Effector memory CD8-positive, alpha-beta T cell (primary cell): ENCODE results near the gene MXD4.

Source experiments
- ATAC-seq: fragments of 150-1000 bp; cut with Tn5 transposase; replicated peaks from 2 replicates; pipeline ENCODE4 v1.10.0; 2021; ENCODE audit warnings: mild to moderate bottlenecking, moderate library complexity
- DNase-seq, 3 experiments: peaks; one replicate each; pipeline ENCODE4 v3.0.0; 2021
- H3K27ac Mint-ChIP-seq, 2 donors: one replicate each; pipeline ENCODE4 v1.8.0; 2022; ENCODE audit warnings: mild to moderate bottlenecking in 2 of 2, mixed read lengths in 2 of 2, moderate library complexity in 2 of 2
- H3K27me3 Mint-ChIP-seq, 2 donors: one replicate each; pipeline ENCODE4 v1.8.0; 2022; ENCODE audit warnings: mixed read lengths in 2 of 2
- H3K36me3 Mint-ChIP-seq: one replicate; pipeline ENCODE4 v1.8.0; 2022; ENCODE audit warnings: mild to moderate bottlenecking, moderate library complexity, mixed read lengths; ENCODE audit not compliant: insufficient read depth
- H3K4me1 Mint-ChIP-seq, 2 donors: one replicate each; pipeline ENCODE4 v1.8.0; 2022; ENCODE audit warnings: low read depth in 2 of 2, mixed read lengths in 2 of 2
- H3K4me3 Mint-ChIP-seq, 2 donors: one replicate each; pipeline ENCODE4 v1.8.0; 2022; ENCODE audit warnings: mild to moderate bottlenecking in 2 of 2, mixed read lengths in 2 of 2, moderate library complexity in 2 of 2
- H3K9me3 Mint-ChIP-seq, 2 donors: one replicate each; pipeline ENCODE4 v1.8.0; 2022; ENCODE audit warnings: mixed read lengths in 2 of 2
- total RNA-seq, 9 experiments: gene quantifications; one replicate each; lab custom pipeline; 2026; lab: John Stamatoyannopoulos, UW

Gene MXD4, protein sequence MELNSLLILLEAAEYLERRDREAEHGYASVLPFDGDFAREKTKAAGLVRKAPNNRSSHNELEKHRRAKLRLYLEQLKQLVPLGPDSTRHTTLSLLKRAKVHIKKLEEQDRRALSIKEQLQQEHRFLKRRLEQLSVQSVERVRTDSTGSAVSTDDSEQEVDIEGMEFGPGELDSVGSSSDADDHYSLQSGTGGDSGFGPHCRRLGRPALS
- 15.5 to 166 (median 101) reads per million in 9 experiments for total RNA-seq

GRCh38 chr4:2261853-2262144 is at the start of gene MXD4:
Gene MXD4, minus strand, starts transcription at chr4:2262109. Its CDS starts 129 bp downstream, at chr4:2261980.
- Mint-ChIP-seq H3K27ac (peak within 1 kb of the TSS; percentile 67 to 86), H3K4me1 (peaks cover 4 to 8% of the 10 kb centered on the region in 2 donors), H3K9me3 (no peaks in the 10 kb centered on the region), H3K27me3 (no peaks in the 10 kb centered on the region), H3K36me3 (peaks cover 64% of the 10 kb centered on the region), H3K4me3 (peak within 1 kb of the TSS; percentile 72)
- ATAC-seq = peak; percentile 0
- DNase-seq = no peak

- DNase-seq = no peak
- H3K4me3 Mint-ChIP-seq = no peak overlapping the region
- no peaks in the 10 kb centered on the region for H3K9me3 Mint-ChIP-seq
- H3K36me3 Mint-ChIP-seq = peaks cover 6% of the 10 kb centered on the region
- ATAC-seq = no peak
- peaks cover 1 to 9% of the 10 kb centered on the region in 2 donors for H3K4me1 Mint-ChIP-seq
- no peaks in the 10 kb centered on the region for H3K27me3 Mint-ChIP-seq
- peak overlapping the region in 1 of 2 donors; percentile 59 for H3K27ac Mint-ChIP-seq
These were observed 45.0 kb upstream of the MXD4 start for GRCh38 chr4:2306773-2307410.

DNA sequence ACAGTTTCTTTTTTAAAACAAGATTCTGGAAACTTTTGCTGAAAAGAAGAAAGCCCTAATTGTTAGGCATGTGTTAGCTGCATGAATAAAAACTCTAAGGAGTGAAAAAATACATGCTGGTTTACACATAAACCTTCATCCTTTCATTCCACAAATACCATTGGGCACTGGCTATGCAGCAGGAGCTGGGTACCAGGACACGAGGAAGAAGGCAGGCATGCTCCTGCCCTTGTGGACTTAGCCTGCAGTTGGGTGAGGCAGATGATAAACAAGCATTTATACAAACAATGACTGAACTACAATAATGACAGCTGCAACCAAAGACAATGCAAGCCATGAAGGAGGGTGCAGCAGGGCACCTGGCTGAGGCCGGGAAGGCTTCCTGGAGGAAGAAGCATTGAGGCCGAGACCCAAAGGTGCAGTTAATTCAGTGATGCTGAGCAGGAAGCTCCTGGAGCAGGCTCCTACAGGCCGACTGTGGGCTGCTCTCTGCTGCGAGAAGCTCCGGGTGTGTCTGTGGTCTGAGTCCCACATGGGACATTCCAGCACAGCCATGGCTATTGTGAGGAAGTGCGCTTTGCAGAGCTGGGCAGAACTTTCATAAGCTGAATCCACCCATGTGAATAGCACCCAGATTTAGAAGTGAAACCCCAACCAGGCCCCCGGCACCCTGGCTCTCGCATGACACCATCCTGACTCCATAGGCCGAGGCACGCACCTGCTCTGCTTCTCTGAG is 44.0 kb upstream of the MXD4 start:
- Mint-ChIP-seq H3K27me3 (no peaks in the 10 kb centered on the region), H3K9me3 (no peaks in the 10 kb centered on the region), H3K27ac (no peak overlapping the region), H3K4me3 (no peak overlapping the region), H3K4me1 (peaks cover 1 to 9% of the 10 kb centered on the region in 2 donors), H3K36me3 (peaks cover 6% of the 10 kb centered on the region)
- no peak for DNase-seq
- no peak for ATAC-seq

- no peaks in the 10 kb centered on the region for H3K27me3 Mint-ChIP-seq
- H3K4me1 Mint-ChIP-seq = peaks cover 1 to 11% of the 10 kb centered on the region in 2 donors
- peak overlapping the region in 1 of 2 donors; percentile 59 for H3K27ac Mint-ChIP-seq
- no peak for ATAC-seq
- H3K36me3 Mint-ChIP-seq = peaks cover under 1% of the 10 kb centered on the region
- no peak for DNase-seq
- H3K4me3 Mint-ChIP-seq = no peak overlapping the region
- H3K9me3 Mint-ChIP-seq = no peaks in the 10 kb centered on the region
These were observed 43.1 kb upstream of the MXD4 start for GRCh38 chr4:2304877-2305561.

DNA sequence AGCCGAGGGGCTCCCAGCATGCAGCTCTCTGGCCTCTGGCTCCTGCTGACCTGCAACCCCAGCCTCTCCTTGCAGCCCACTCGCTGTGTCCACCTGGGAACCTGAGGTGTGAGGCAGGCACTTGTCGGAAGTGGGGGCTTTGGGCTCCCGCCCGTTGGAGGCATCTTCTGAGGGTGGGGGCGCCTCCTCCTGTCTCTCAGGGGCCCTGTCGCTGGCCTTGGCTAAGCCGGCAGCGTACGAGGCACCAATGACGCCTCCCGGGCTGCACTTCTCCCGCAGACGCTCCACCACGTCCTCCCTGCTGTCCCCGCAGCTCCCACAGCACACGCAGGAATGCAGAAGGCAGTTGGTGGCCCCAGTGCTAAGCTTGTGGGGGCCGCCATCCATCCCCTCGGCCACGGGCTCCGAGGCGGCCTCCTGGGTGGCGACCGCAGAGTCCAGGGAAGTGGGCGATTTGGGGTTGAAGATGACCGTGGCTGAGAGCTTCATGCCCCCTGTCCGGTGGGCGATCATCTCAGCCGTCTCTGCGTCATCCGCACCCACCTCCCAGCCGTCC is 42.5 kb upstream of the MXD4 start:
- H3K36me3 Mint-ChIP-seq = no peaks in the 10 kb centered on the region
- ATAC-seq (no peak), DNase-seq (no peak)
- H3K4me3 Mint-ChIP-seq = no peak overlapping the region
- H3K27me3 Mint-ChIP-seq = no peaks in the 10 kb centered on the region
- H3K27ac Mint-ChIP-seq = no peak overlapping the region
- no peaks in the 10 kb centered on the region for H3K9me3 Mint-ChIP-seq
- peaks cover 1 to 11% of the 10 kb centered on the region in 2 donors for H3K4me1 Mint-ChIP-seq

GRCh38 chr4:2303686-2304320 is 41.9 kb upstream of the MXD4 start:
- Mint-ChIP-seq H3K36me3 (no peaks in the 10 kb centered on the region), H3K4me1 (peaks cover 2 to 9% of the 10 kb centered on the region in 2 donors), H3K27me3 (no peaks in the 10 kb centered on the region), H3K4me3 (no peak overlapping the region), H3K9me3 (no peaks in the 10 kb centered on the region), H3K27ac (peak overlapping the region in 1 of 2 donors; percentile 72)
- DNase-seq (no peak), ATAC-seq (no peak)

DNA sequence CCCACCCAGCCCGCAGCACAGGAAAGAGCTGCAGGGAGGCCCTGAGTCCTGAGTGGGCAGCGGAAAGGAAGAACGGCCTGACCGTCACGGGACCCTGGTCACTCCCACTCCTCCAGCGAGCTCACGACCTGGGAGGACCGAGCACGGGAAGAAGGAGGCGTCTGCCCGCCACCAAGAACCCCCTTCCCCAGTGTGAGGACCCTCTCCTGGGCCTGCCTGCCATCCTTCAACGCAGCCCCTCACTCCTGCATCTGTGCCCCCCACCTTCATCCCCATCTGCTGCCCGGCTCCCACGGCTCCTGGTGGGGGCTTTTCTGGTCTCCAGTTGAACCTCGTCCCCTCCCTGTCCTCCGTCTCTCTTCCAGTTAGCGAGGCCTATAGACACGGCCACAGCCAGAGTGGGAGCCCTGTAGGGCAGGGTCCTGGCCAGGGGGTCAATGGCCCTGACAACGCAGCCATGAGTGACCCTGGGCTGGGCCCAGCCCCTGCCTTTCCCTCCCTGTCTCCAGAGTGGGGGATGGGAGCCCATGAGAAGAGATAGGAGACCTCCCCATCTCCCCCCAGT is 41.3 kb upstream of the MXD4 start:
- Mint-ChIP-seq H3K4me3 (no peak overlapping the region), H3K36me3 (no peaks in the 10 kb centered on the region), H3K27ac (peak overlapping the region in 1 of 2 donors; percentile 72), H3K27me3 (no peaks in the 10 kb centered on the region), H3K9me3 (no peaks in the 10 kb centered on the region), H3K4me1 (peaks cover 2 to 9% of the 10 kb centered on the region in 2 donors)
- DNase-seq (no peak), ATAC-seq (no peak)

DNA sequence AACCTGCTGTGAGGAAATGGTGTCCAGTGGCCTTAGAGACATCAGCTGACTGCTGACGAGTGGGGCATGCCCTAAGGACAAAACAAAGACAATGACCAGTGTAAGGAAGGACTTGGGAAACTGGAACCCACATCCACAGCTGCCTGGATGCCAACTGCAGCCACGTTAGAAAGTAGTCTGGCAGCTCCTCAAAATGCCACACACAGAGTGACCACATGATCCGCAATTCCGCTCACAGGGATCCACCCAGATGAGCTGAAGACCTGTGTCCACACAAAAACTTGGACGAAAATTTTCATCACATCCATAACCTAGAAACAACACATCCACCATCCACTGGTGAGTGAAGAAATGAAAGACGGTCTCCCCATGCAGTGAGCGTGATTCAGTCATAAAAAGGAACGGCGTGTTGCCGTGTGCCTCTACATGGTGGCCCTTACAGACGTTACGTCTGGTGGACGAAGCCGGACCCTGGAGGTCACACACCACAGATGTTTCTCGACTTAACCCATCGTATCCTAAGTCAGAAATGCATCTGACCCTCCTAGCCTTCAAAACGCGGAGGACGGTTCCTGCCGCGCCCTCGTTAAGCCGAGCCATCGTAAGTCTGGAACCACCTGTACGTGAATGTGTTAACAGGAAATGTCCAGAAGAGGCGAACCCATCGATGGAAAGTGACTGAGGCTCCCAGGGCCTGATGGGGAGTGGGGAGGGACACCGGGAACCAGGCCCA is 40.6 kb upstream of the MXD4 start:
- Mint-ChIP-seq H3K4me3 (no peak overlapping the region), H3K36me3 (no peaks in the 10 kb centered on the region), H3K27ac (peak overlapping the region; percentile 76), H3K9me3 (no peaks in the 10 kb centered on the region), H3K4me1 (peaks cover 7 to 13% of the 10 kb centered on the region in 2 donors), H3K27me3 (no peaks in the 10 kb centered on the region)
- no peak for DNase-seq
- ATAC-seq = no peak

DNA sequence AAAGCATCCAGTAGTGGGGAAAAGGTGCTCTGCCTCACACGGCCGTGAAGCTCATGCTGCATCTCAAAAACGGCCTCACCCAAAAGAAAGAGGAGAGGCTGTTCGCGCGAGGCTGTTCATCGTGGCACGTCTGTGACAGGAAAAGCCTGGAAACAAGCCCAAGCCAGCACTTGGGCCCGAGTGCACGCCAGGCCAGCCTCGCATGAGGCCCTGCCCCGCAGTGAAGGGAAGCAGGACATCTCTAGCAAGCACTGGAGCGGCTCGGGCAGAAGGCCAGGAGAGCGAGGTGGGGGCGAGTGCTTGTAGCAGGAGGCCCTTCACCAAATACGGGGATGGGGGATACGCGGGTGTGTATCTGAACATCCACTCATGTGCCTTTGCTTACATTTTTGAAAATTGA is 39.9 kb upstream of the MXD4 start:
- ATAC-seq = no peak
- H3K9me3 Mint-ChIP-seq = no peaks in the 10 kb centered on the region
- H3K4me1 Mint-ChIP-seq = peaks cover 9 to 13% of the 10 kb centered on the region in 2 donors
- no peaks in the 10 kb centered on the region for H3K27me3 Mint-ChIP-seq
- H3K36me3 Mint-ChIP-seq = no peaks in the 10 kb centered on the region
- no peak for DNase-seq
- peak overlapping the region; percentile 76 for H3K27ac Mint-ChIP-seq
- H3K4me3 Mint-ChIP-seq = no peak overlapping the region

- Mint-ChIP-seq H3K36me3 (no peaks in the 10 kb centered on the region), H3K27ac (peak overlapping the region; percentile 76 to 96), H3K4me3 (no peak overlapping the region), H3K9me3 (no peaks in the 10 kb centered on the region), H3K4me1 (peaks cover 9 to 13% of the 10 kb centered on the region in 2 donors), H3K27me3 (no peaks in the 10 kb centered on the region)
- no peak for DNase-seq
- ATAC-seq = no peak
These were observed 39.3 kb upstream of the MXD4 start for GRCh38 chr4:2301225-2301642.

DNA sequence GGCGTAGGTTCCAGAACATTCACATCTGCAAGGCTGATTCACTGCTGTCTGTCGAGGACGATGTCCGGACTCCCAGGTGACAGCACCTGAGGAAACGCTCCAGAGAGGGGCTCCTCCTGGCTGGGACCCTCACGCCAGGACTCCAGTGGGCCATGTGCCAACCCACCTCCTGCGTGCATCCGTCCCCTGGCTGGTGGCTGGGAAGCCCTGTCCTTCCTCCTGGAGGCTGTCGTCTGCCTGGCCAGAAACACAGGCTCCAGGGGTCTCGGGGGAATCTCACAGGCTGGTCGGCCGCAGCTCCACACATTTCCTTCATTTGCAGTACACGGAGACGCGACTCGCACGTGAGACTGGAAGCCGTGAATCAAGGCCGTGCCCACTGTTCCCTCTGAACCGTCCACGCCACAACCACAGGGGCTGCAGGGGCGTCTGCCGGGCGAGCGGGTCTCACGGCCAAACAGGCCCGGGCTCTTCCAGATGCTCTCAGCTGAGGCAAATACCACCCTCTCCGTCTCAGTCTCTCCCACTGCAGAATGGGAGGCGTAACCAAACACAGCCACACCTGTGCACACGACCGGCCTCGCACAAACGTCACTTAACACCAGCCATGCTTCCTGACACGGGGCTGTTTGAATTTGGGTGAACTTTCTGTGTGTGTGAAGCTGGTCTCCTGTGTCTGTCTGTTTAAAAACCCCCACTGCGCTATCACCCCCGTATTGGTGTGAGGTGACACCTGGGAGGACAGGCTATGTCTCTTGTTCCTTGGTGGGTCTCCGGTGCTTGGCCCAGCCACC is 38.7 kb upstream of the MXD4 start:
- Mint-ChIP-seq H3K9me3 (no peaks in the 10 kb centered on the region), H3K4me1 (peaks cover 11 to 13% of the 10 kb centered on the region in 2 donors), H3K27ac (peak overlapping the region; percentile 76 to 96), H3K4me3 (no peak overlapping the region), H3K36me3 (no peaks in the 10 kb centered on the region), H3K27me3 (no peaks in the 10 kb centered on the region)
- DNase-seq = no peak
- ATAC-seq = no peak
